Mucosa of stomach (tissue), 1 donor: ENCODE data around the gene PPP1R14C.

Experiments used
- H3K27me3 ChIP-seq: one replicate; pipeline ENCODE4 v1.7.0; 2013; ENCODE audit warnings: mild to moderate bottlenecking, low read length; ENCODE audit not compliant: control insufficient read depth, insufficient read depth
- H3K36me3 ChIP-seq: one replicate; pipeline ENCODE4 v1.7.0; 2013; ENCODE audit warnings: low read length; ENCODE audit not compliant: control insufficient read depth, insufficient read depth
- H3K4me1 ChIP-seq: one replicate; pipeline ENCODE4 v1.7.0; 2013; ENCODE audit warnings: mild to moderate bottlenecking, low read length; ENCODE audit not compliant: control insufficient read depth, insufficient read depth
- H3K4me3 ChIP-seq: one replicate; pipeline ENCODE4 v1.7.0; 2013; ENCODE audit warnings: low read length
- H3K9ac ChIP-seq: one replicate; pipeline ENCODE4 v1.7.0; 2013; ENCODE audit warnings: mild to moderate bottlenecking, low read length, moderate library complexity
- H3K9me3 ChIP-seq: one replicate; pipeline ENCODE4 v1.7.0; 2013; ENCODE audit warnings: mild to moderate bottlenecking, low read length, moderate library complexity; ENCODE audit not compliant: control insufficient read depth
- donor health status: Pancreatic carcinoma.

Gene PPP1R14C

DNA sequence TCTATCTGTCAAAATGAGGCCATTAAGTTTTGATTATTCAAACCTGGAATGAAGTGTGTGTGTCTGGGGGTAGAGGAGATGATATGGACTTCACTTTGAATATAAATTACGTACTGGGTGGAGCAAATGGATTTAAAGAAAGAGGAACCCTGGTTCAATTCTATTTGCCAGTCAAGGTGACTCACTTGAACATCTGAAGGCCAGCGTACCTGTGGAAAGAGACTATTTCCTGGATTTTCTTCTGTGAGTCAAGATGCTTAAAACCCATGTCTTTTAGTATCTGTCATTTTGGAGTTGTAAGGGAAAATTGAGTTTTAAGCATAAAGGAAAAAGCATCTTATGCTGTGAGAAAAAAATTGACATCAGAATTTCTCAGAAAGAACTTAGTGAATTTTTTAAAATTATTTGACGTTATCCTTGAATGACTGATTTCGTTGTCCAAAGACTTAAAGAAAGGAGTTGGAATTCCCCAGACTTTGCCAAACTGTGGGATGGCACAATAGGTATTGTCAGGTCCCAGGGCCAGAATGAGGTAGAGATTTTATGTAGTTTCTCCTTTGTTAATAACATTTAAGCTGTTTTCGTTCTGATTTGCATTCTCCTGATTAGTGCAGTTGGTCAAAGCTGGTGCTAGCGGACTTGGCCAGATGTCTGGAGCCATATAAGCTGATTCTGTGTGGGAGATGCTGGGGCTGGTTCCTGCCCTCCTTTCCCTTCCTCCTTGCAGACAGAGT lies 2.4 kb upstream of the PPP1R14C start:
- Histone ChIP-seq H3K27me3 (peaks cover 62% of the 10 kb centered on the region), H3K4me3 (no peak overlapping the region), H3K36me3 (no peaks in the 10 kb centered on the region), H3K4me1 (no peaks in the 10 kb centered on the region), H3K9ac (no peak overlapping the region), H3K9me3 (no peaks in the 10 kb centered on the region)

DNA sequence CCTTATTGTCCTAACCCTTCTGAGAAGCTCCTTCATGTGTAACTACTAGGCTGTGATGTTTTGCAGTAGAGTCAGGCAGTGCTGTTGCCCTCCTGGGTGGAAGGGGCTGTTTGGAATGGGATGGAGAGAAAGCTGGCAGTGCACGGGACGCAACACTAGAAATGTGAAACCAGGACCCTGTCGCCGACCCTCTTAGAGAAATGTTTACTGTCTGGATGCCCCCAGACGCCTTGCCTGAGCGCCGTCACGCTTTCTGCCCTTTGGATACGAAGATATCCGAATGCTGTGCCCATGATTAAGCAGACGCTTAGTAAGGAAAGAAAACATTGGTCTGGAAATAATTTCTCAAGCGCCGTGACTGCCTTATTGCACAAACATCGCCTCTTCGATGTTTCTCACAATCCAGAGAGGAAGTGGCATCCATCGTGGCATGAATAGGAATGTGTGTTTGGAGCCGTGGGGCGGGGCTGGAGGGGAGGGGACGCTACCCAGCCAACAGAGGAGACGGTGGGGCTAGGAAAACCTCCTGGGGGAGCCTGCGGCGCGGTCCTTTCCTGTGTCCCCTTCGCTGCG lies 661 bp upstream of the PPP1R14C start:
- no peak overlapping the region for H3K9ac ChIP-seq
- H3K27me3 ChIP-seq: peaks cover 69% of the 10 kb centered on the region
- no peaks in the 10 kb centered on the region for H3K4me1 ChIP-seq
- H3K9me3 ChIP-seq: no peaks in the 10 kb centered on the region
- H3K4me3 ChIP-seq: no peak overlapping the region
- no peaks in the 10 kb centered on the region for H3K36me3 ChIP-seq

DNA sequence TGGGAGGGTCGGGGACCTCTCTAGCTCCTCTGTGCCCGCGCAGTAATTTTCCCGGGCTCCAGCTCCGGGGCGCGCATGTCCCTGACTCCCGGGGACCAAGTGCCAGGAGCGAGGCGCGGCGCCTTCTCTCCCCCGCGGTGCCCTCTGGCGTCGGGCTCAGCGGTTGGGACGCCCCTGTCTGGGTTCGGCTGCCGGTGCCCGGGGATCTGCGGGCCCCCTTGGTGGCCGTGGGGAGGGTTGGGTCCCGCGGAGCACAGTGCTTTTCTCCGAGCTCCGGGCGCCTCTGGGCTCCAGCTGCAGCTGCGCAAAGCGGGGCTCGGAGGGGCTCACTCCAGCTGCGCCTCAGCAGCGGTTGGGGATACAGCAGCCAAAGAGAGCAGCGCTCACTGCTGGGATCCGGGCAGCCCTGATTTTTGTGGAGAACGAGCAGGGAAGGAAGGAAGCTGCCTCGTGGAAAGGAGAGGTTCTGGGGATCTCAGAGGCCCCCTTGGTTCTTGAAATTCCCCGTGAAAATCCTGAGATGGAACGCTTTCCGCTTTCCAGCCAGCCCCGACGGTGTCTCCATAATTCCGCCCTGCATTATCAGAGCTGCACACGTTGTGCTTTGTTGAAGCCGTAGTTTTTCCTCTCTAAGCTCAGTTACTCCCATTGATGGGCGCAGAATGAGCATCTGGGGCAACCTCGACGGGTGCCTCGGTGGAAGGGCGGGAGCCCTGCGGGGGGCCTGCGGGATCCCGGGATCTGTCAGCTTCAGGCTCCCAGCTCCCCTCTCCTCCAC lies 861 bp downstream of the PPP1R14C start:
- Histone ChIP-seq H3K27me3 (peaks cover 80% of the 10 kb centered on the region), H3K9ac (no peak overlapping the region), H3K4me3 (no peak overlapping the region), H3K36me3 (no peaks in the 10 kb centered on the region), H3K9me3 (no peaks in the 10 kb centered on the region), H3K4me1 (no peaks in the 10 kb centered on the region)

DNA sequence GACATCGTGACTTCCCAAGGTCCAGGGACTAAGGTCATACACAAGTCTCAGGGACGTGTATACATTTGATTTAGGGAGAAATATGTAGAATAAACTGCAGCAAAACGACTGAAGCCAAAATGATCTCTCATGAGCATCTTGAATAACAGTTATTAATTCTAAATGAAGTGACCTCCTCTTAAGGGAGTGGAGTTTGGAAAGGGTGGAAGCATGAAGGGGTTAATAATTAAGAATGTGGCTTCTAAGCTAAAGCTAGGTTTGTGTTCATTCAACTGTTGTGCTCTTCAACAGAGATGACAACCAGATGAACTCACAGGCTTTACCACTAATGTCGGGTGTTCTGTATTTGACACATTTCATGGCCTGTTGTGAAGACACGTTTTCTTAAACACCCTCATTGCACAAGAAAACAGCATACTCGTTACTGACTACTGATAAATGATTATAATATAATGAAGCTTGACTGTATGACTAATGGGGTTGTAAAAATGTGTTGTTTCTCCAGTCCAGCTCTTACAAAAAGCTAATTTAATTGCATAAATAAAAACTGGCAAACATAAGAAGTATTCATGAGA lies 1.5 kb downstream of the PPP1R14C start:
- H3K4me1 ChIP-seq: no peaks in the 10 kb centered on the region

DNA sequence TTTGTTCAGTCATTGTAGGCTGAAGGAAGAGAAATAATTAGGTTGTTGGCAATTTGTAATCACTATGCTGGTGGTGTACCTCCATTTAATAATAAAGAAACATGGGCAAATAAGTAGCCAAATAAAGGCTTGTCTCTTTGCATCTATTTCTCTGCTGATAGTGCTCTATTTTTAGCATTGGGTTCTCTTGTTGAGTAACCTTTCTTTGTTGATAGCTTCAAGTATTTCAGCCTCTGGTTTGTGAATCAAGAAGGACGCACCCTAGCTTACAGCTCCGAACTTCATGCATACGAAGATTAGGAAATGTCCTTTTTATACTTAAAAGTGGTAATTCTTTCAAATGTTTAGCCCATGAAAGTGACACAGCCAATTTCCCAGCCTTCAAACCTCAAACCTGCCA lies 2.6 kb downstream of the PPP1R14C start:
- H3K4me1 ChIP-seq: peaks cover 4% of the 10 kb centered on the region

More for the DNA sequence above, 1.5 kb downstream of the PPP1R14C start:
- Histone ChIP-seq H3K4me3 (no peak overlapping the region), H3K9ac (no peak overlapping the region), H3K36me3 (no peaks in the 10 kb centered on the region), H3K27me3 (peaks cover 80% of the 10 kb centered on the region), H3K9me3 (no peaks in the 10 kb centered on the region)

DNA sequence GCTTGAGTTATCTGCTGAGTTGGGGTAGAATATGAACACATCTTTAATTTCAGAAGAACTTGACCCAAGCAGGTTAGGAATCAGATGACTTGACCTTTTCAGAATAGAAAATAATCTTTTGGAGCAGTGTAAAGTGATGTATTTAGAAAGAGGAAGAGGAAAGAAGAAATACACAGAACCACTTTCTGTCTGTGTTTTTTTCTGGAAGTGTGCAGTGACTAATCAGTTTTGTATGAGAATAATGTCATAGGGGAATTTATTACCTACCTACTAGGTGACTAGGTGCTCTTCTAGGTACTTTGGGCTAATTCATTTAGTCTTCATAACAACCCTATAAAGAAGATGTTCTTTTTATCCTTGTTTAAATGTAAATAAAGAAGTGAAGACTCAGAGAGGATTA lies 3.0 kb downstream of the PPP1R14C start:
- no peak overlapping the region for H3K9ac ChIP-seq
- no peaks in the 10 kb centered on the region for H3K36me3 ChIP-seq
- no peaks in the 10 kb centered on the region for H3K9me3 ChIP-seq
- peaks cover 81% of the 10 kb centered on the region for H3K27me3 ChIP-seq
- H3K4me3 ChIP-seq: no peak overlapping the region
- H3K4me1 ChIP-seq: peaks cover 8% of the 10 kb centered on the region

More for the DNA sequence above, 2.6 kb downstream of the PPP1R14C start:
- Histone ChIP-seq H3K4me3 (no peak overlapping the region), H3K27me3 (peaks cover 81% of the 10 kb centered on the region), H3K36me3 (no peaks in the 10 kb centered on the region), H3K9ac (no peak overlapping the region), H3K9me3 (no peaks in the 10 kb centered on the region)

DNA sequence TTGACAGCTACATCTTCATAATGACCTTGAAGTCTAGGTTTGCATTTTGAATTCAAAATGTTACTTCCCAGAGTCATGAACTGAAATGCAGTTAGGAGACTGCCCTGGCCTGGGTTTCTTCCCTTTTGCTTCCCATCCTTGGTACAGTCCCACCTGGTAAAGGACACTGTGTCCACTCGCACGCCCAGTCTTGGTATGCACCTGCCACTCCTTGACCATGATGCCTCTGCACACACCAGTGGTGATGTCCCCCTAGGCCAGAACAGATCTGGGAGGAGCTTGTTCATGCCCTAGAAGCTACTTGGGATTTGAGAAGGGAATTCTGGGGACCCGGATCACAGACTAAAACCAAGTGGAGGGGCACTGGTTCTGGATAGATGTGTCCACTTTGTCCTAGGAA lies 3.6 kb downstream of the PPP1R14C start:
- no peaks in the 10 kb centered on the region for H3K9me3 ChIP-seq
- H3K9ac ChIP-seq: no peak overlapping the region
- H3K36me3 ChIP-seq: no peaks in the 10 kb centered on the region
- H3K27me3 ChIP-seq: peaks cover 76% of the 10 kb centered on the region
- H3K4me1 ChIP-seq: peaks cover 14% of the 10 kb centered on the region
- no peak overlapping the region for H3K4me3 ChIP-seq

DNA sequence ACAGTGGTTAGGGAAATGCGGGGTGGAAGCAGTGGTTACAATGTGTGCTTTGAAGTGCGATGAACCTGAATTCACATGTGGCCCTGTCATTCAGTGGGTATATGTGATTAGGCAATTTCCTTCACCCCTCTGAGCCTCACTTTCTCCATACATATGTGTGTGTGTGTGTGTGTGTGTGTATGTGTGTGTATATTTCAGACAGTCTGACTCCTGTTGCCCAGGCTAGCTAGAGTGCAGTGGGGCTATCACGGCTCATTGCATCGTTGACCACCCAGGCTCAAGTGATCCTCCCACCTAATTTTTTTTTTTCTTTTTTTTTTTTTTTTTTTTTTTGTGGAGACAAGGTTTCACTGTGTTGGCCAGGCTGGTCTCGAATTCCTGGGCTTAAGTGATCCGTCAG lies 6.3 kb downstream of the PPP1R14C start:
- Histone ChIP-seq H3K36me3 (no peaks in the 10 kb centered on the region), H3K4me3 (no peak overlapping the region), H3K4me1 (peaks cover 16% of the 10 kb centered on the region), H3K27me3 (peaks cover 51% of the 10 kb centered on the region), H3K9ac (no peak overlapping the region), H3K9me3 (no peaks in the 10 kb centered on the region)

DNA sequence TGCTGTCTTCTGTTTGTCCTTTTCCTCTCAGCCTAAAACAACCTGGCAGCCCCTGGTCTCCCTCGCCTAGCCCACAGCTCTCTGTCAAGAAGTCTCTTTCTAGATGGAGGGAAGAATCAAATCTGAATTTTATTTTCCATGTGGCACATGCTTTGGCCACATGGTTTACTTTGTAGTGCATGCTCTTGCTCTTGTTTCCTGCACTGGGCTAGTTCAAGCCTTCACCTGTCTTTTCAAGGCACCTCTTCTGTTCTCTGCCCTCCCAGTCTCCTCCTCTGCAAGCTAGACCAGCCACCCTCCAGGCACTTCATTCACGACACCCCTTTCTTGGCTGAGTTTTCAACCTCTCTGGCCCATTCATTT lies 7.6 kb downstream of the PPP1R14C start:
- Histone ChIP-seq H3K4me1 (peaks cover 29% of the 10 kb centered on the region), H3K36me3 (no peaks in the 10 kb centered on the region), H3K9ac (no peak overlapping the region), H3K9me3 (no peaks in the 10 kb centered on the region), H3K4me3 (no peak overlapping the region), H3K27me3 (peaks cover 38% of the 10 kb centered on the region)

DNA sequence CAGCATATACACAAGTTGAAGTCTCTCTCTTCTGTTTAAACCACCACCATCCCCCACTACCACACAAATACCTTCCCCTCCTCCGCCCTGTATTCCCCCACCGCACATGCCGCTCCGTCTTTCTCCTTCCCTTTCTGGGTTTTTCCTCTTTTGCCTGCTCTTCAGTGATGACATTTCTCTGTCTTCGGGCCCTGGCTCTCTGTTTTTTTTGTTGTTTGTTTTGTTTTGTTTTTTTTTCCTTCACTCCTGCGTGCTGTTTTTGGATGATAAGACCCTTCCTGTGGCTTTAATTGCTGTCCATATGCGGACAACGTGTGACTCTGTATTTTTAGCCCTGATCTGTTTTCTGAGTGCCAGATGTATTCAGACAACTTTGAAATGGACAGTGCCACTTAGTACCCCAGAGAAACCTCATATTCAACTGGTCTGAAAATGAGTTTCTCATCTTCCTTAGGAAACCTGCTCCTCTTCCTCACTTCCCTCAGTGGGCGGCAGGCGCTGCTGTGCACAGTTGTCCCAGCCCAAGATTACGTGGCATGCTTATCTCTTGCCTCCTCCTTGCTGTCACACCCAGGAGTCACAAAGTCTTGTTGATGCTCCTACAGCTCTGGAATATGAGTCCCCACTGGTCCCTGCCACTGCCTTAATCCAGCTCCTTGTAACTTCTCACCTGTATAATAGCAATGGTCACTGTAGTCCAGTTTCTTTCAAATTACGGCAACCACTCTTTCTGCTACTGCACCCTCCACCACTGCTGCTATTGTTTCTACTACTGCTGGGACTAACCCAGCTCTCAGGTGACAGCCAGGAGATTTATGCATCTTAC lies 8.2 kb downstream of the PPP1R14C start:
- peaks cover 31% of the 10 kb centered on the region for H3K4me1 ChIP-seq
- no peaks in the 10 kb centered on the region for H3K36me3 ChIP-seq
- no peak overlapping the region for H3K4me3 ChIP-seq
- no peak overlapping the region for H3K9ac ChIP-seq
- H3K27me3 ChIP-seq: peaks cover 32% of the 10 kb centered on the region
- no peaks in the 10 kb centered on the region for H3K9me3 ChIP-seq

DNA sequence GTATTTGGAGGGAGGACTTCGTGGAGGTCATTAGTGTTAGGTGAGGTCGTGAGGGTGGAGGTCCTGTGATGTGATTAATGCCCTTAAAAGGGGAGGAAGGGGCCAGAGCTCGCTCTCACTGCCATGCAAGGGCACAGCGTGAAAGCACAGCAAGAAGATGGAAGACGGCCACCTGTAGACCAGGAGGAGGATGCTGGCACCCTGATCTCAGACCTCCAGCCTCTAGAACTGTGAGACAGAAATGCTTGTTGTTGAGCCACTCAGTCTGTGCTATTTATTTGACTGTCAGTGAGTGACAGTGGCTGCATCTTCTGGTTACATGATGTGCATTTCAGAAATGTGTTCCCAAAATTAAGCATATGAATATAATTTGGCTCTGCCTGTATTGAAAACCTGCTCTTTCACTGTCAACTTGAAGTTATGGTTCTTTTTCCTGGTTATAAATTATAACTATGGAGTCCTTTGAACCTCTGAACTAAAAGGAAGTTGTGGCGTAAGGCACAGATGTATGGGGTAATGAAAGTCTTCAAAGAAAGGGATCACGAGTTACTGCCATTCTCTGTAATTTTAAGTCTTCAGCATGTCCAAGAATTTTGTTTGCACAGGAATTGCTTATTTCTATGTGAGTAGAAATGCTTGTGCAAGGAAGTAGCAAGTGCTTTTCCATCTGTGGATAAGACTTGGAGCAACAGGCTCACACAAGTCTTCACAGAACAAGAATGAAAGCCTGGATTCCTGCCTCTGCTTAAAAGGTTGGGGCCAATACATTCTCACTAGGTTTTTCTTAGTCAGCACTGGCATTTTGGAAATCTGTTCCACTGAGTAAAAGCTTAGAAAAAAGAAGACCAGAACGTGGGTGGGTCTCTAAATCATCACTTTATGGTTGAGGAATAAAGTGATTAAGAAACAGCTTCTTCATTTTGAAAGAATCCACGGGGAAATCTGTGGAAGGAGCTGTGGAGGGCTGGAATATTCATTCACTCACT lies 10.3 kb downstream of the PPP1R14C start:
- Histone ChIP-seq H3K36me3 (no peaks in the 10 kb centered on the region), H3K4me3 (no peak overlapping the region), H3K27me3 (peaks cover 13% of the 10 kb centered on the region), H3K9me3 (no peaks in the 10 kb centered on the region), H3K9ac (no peak overlapping the region), H3K4me1 (peaks cover 40% of the 10 kb centered on the region)
